Stimulated activated CD8-positive, alpha-beta memory T cell treated with anti-CD3 and anti-CD28 coated beads, Interleukin-2, amount 100 ng/mL, for 48 hours (primary cell): Measurements from ENCODE around the gene ERCC6L2.

Experiments used
- DNase-seq, 2 donors: peaks; one replicate each; pipeline ENCODE4 v3.0.0-alpha.2; 2020; ENCODE audit warnings: low read depth in 2 of 2

ERCC6L2 gene

GRCh38 chr9:95875305-95876137 is at the start of gene ERCC6L2:
Gene ERCC6L2 (plus strand): TSS chr9:95875691. CDS start chr9:95876039, 348 bp downstream.
- peak; percentile 91 to 93 for DNase-seq

- no peak for DNase-seq
Observed at GRCh38 chr9:95826183-95826838, 49.2 kb upstream of the ERCC6L2 start.

GRCh38 chr9:95830768-95831167 is 44.7 kb upstream of the ERCC6L2 start:
- no peak for DNase-seq

GRCh38 chr9:95831810-95832209 is 43.7 kb upstream of the ERCC6L2 start:
- no peak for DNase-seq

- no peak for DNase-seq
Observed at GRCh38 chr9:95833546-95834178, 41.8 kb upstream of the ERCC6L2 start.

GRCh38 chr9:95834281-95834907 is 41.1 kb upstream of the ERCC6L2 start:
- no peak for DNase-seq

GRCh38 chr9:95835393-95835792 is 40.1 kb upstream of the ERCC6L2 start:
- DNase-seq: no peak

GRCh38 chr9:95836072-95836471 is 39.4 kb upstream of the ERCC6L2 start:
- DNase-seq: no peak

GRCh38 chr9:95839012-95839411 is 36.5 kb upstream of the ERCC6L2 start:
- no peak for DNase-seq

GRCh38 chr9:95840074-95840473 is 35.4 kb upstream of the ERCC6L2 start:
- DNase-seq: no peak

- DNase-seq: no peak
Observed at GRCh38 chr9:95841377-95841776, 34.1 kb upstream of the ERCC6L2 start.

GRCh38 chr9:95845751-95846150 is 29.7 kb upstream of the ERCC6L2 start:
- DNase-seq: no peak

- DNase-seq: no peak
Observed at GRCh38 chr9:95848764-95849163, 26.7 kb upstream of the ERCC6L2 start.

GRCh38 chr9:95852059-95853032 is 23.1 kb upstream of the ERCC6L2 start:
- no peak for DNase-seq

- DNase-seq: no peak
Observed at GRCh38 chr9:95854386-95855020, 21.0 kb upstream of the ERCC6L2 start.

GRCh38 chr9:95855961-95856360 is 19.5 kb upstream of the ERCC6L2 start:
- no peak for DNase-seq

GRCh38 chr9:95857124-95857523 is 18.4 kb upstream of the ERCC6L2 start:
- no peak for DNase-seq

- no peak for DNase-seq
Observed at GRCh38 chr9:95857896-95858295, 17.6 kb upstream of the ERCC6L2 start.

GRCh38 chr9:95862343-95862742 is 13.1 kb upstream of the ERCC6L2 start:
- no peak for DNase-seq

GRCh38 chr9:95864852-95865580 is 10.5 kb upstream of the ERCC6L2 start:
- DNase-seq: no peak
